D721Med (cell line): Measurements from ENCODE around the gene FLACC1.
A peak's percentile ranks its signal among the peaks of the same experiment; 100 is the strongest.

Source experiments
- DNase-seq: peaks from one replicate; pipeline ENCODE4 v3.0.0; 2011; ENCODE audit warnings: low spot score; ENCODE audit not compliant: insufficient read length
- FAIRE-seq: peaks from 2 replicates; lab custom pipeline; 2011; peaks lifted over from hg19 to GRCh38; lab: Jason Lieb, UNC
- CTCF ChIP-seq: IDR thresholded peaks from 2 replicates; pipeline ENCODE4 v1.5.1; 2012; ENCODE audit warnings: mild to moderate bottlenecking, control low read depth; ENCODE audit not compliant: insufficient read depth; ENCODE audit errors: missing control alignments

Gene FLACC1

GRCh38 chr2:201349601-201350000, 7.5 kb downstream of the FLACC1 start:
- TF ChIP-seq CTCF: no peak
- FAIRE-seq (no peak), DNase-seq (no peak)

- DNase-seq (peak; percentile 57), FAIRE-seq (peak; percentile 99)
- no peak for TF ChIP-seq CTCF
These were observed 8.4 kb downstream of the FLACC1 start for GRCh38 chr2:201348758-201349157.

GRCh38 chr2:201347138-201347537, 10.0 kb downstream of the FLACC1 start:
- FAIRE-seq (no peak), DNase-seq (no peak)
- TF ChIP-seq CTCF: no peak

- FAIRE-seq (peak; percentile 41), DNase-seq (no peak)
- no peak for TF ChIP-seq CTCF
These were observed 11.4 kb downstream of the FLACC1 start for GRCh38 chr2:201345625-201346213.

GRCh38 chr2:201344663-201345366, 12.3 kb downstream of the FLACC1 start:
- FAIRE-seq (no peak), DNase-seq (no peak)

GRCh38 chr2:201343559-201343958, 13.6 kb downstream of the FLACC1 start:
- TF ChIP-seq CTCF: no peak
- FAIRE-seq (no peak), DNase-seq (no peak)

More at GRCh38 chr2:201344663-201345366, 12.3 kb downstream of the FLACC1 start:
- TF ChIP-seq CTCF: no peak

GRCh38 chr2:201342923-201343322, 14.2 kb downstream of the FLACC1 start:
- DNase-seq (no peak), FAIRE-seq (no peak)
- no peak for TF ChIP-seq CTCF
